Nucleus accumbens (tissue), 56 donors: ENCODE data around the gene SCAF8.
"Not testable (repeated sequence)": the region's sequence is repeated elsewhere in the genome, so short reads cannot be mapped to it uniquely, and the experiment has no call there.

Source experiments
- DNase-seq, 56 donors: peaks; one replicate each; lab custom pipeline; 2025; lab: John Stamatoyannopoulos, UW

Gene SCAF8

GRCh38 chr6:154732538-154733182 is 556 bp upstream of the SCAF8 start:
- DNase-seq: peak in 41 of 56 donors; percentile 4 to 81 (median 57)

GRCh38 chr6:154733626-154734382 is 588 bp downstream of the SCAF8 start:
- DNase-seq: peak; percentile 70 to 99 (median 95)

- DNase-seq: no peak
Observed at GRCh38 chr6:154736618-154737259, 3.5 kb downstream of the SCAF8 start.

- DNase-seq: no peak
Observed at GRCh38 chr6:154737424-154737823, 4.2 kb downstream of the SCAF8 start.

GRCh38 chr6:154738551-154738961 is 5.3 kb downstream of the SCAF8 start:
- no peak for DNase-seq

- DNase-seq: no peak
Observed at GRCh38 chr6:154740658-154741057, 7.4 kb downstream of the SCAF8 start.

- DNase-seq: no peak
Observed at GRCh38 chr6:154742891-154743290, 9.7 kb downstream of the SCAF8 start.

- not testable (repeated sequence) for DNase-seq
Observed at GRCh38 chr6:154744029-154744745, 11.0 kb downstream of the SCAF8 start.

- DNase-seq: no peak
Observed at GRCh38 chr6:154745243-154745642, 12.0 kb downstream of the SCAF8 start.

GRCh38 chr6:154749341-154749740 is 16.1 kb downstream of the SCAF8 start:
- DNase-seq: no peak

- DNase-seq: no peak
Observed at GRCh38 chr6:154751011-154751800, 18.0 kb downstream of the SCAF8 start.

GRCh38 chr6:154752022-154752421 is 18.8 kb downstream of the SCAF8 start:
- DNase-seq: no peak

GRCh38 chr6:154754152-154754551 is 20.9 kb downstream of the SCAF8 start:
- DNase-seq: no peak

GRCh38 chr6:154757352-154758050 is 24.3 kb downstream of the SCAF8 start:
- DNase-seq: no peak

GRCh38 chr6:154758125-154758524 is 24.9 kb downstream of the SCAF8 start:
- DNase-seq: no peak

GRCh38 chr6:154763650-154764049 is 30.4 kb downstream of the SCAF8 start:
- DNase-seq: no peak

- DNase-seq: no peak
Observed at GRCh38 chr6:154765273-154765672, 32.1 kb downstream of the SCAF8 start.

- DNase-seq: no peak
Observed at GRCh38 chr6:154766288-154766687, 33.1 kb downstream of the SCAF8 start.

GRCh38 chr6:154767003-154767723 is 33.9 kb downstream of the SCAF8 start:
- no peak for DNase-seq
